Epidermal melanocyte (primary cell): ENCODE data around the gene HAUS3.
A peak's percentile ranks its signal among the peaks of the same experiment; 100 is the strongest.

Source experiments
- DNase-seq: peaks from one replicate; pipeline ENCODE4 v3.0.0; 2011; ENCODE audit warnings: low spot score; ENCODE audit not compliant: insufficient read length

HAUS3 gene

DNA sequence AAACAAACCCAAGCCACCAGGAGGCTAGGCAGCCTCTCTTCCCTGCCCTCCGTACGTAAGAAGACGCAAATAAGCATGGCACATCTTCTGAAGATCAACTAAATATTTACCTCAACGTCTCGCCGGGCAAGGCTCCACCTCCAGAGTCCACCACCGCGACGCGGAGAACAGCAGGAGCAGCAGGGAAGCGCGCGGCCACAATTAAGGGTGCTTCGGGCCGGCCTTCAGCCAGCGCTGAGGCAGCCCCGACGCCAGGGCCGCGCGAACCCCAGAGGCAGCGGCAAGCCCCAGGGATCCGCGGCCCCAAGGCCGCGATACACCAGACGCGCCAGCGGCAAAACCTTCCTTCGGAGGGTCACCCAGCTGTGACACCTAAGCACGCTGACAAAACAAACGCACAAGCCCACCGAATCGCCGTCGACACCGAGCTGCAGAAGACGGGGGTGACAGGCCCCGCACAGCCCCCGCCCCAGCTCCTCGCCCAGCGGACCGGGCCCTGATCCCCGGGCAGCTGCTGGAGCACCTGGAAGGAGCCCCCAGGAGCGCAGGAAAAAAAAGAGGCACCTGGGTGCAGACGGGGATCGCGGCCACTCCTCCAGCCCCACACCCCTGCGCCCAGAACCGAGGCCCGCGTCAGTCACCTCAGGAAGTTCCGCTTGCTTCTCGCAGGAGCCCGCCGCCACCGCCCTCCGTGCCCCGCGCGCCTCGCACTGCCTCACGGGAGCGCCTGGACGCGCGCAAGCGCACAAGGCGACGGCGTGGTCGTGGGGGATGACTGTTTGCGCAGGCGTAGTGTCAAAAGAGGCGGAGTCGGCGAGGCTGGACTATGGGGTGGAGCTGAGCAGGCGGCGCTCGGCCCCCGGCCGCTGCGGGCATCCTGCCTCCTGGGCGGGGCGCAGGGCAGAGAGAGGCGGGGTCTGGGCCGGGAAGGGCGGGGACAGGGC lies at the start of gene HAUS3, which contains the start of gene POLN:
Gene HAUS3 (minus strand): TSS at position 712 of the 944 bp plus-strand sequence. CDS start 1,175 bp downstream, outside the sequence.
Gene POLN (minus strand): TSS at position 712 of the 944 bp plus-strand sequence. CDS start 12,890 bp downstream, outside the sequence.
- DNase-seq, result peak; percentile 99

DNA sequence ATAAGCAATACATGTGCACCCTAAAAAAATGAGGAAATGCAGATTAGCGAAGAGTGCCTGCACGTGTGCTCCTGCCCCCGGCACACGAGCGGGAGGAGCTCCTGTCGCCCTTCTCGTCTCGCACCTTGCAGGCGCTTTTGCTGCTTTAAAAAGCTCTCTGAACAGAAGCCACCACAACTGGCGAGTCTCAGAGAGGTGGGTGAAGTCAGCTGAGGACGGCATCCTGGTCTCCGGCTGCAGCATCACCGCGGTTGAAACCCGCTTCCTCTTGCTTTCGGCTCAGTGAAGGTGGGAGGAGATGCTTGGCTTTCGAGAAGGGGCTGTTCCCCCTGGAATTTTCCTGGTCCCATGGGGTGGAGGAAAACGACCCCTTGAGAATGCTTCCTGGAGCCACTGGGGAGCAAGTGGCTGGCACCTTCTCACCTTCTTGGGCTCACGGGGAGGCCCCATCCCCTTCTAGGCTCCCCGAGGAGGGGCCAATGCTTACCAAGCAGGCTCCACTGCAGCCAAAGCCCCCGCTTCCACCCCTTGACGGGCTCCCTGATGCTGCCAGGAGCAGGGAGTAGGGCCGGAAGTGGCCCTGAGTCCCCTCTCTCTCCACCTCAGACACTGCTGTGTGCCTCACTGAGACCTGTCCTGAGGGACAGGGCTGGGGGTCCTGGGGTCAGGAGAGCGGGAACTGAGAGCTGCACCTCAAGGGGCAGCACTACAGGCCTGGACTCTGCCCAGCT lies 49.2 kb upstream of the HAUS3 start:
- DNase-seq, result no peak

- DNase-seq, result no peak
These were observed 48.6 kb upstream of the HAUS3 start for GRCh38 chr4:2290488-2290887.

DNA sequence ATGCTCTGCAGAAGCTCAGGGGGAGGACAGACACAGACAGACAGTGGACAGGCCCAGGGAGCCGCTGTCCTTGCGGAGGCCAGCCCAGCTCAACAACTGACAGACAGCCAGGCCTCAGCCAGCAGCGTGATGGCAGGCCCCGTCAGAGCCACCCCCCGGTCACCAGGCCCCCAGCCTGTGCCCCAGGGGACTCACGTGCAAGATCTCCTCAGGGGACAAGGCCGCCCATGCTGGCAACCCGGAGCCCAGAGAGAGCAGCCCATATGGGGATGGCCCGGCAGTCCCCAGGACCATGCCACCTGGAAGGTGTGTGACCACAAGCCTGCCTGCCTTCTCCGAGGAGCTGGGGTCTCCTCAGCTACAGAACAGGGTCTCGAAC lies 48.0 kb upstream of the HAUS3 start:
- DNase-seq, result no peak

DNA sequence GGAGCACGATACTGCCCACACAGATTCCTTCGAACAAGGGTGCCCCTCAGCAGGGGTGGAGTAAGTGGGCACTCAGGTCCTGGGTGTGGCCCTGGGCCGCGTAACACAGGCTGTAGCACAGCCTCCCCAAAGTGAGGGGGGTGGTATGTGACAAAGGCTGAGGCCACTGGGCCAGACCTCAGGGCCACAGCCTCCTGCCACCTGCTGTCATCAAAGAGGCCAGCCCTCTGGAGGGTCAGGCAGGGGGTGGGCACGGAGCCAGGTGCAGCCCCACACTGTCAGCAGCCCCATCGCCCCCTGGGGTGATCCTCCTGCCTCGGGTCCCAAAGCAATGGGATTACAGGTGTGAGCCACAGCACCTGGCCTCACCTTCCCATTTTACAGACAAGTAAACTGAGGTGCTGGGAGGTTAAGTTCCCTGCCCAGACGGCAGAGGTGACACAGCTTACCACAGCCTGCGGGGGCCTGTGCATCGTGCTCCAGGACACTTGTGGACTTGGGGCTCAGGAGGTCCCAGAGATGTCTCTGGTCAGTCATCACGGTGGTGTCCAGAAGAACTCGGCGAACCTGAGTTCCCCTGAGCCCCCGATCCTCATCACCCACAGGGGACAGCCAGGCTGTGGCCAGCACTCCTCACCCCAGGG lies 47.5 kb upstream of the HAUS3 start:
- no peak for DNase-seq

DNA sequence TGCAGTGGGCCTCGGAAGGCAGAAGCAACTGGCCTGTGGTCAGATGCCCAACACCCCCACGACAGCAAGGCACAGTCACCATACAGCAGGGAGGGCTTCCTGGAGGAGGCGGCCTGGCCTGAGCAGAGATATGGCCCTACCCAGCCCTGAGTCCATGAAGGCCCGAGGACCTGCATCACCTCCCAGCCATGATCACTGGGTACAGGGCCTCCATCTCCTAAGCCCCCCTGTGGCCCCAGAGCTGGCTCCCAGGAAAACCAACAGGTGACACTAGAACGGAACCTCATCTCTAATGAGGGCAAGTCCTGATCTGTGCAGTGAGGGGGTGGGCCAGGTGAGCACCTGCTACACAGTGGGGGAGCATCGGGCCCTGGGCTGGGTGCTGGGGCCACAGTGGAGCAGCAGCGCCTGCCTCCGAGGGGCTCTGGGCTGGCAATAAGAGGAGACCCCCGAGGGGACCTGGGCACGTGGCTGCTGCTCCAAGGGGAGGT lies 46.2 kb upstream of the HAUS3 start:
- DNase-seq, result no peak

GRCh38 chr4:2287594-2287915 lies 45.6 kb upstream of the HAUS3 start:
- DNase-seq, result no peak

DNA sequence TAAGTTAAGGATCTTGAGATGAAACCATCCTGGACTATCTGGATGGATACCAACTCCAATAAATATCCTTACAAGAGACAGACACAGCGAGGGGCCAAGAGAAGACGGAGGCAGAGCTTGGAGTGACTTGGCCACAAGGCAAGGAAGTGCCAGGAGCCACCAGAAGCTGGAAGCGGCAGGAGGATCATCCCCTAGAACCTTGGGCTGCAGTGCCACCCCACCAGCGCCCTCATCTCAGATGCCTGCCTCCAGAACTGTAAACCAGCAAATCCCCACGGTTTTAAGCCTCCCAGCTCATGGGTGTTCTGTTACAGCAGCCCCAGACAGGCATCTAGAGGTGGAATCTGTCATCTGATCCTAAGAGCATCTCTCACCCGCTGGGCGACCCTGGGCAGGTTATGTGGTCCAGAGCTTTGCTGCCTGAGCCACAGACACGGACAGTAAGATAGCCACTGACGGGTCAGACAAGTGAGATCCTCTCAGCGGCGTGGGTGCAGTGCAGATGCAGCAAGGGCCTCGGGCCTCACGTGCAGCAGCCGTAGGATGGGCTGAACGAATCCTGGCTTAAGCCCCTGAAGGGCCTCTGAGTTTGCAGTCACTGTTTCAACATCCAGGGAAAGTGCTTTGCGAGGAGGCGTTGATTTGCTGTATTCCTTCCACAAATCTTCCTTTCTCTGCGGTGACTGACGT lies 45.1 kb upstream of the HAUS3 start:
- DNase-seq, result no peak

DNA sequence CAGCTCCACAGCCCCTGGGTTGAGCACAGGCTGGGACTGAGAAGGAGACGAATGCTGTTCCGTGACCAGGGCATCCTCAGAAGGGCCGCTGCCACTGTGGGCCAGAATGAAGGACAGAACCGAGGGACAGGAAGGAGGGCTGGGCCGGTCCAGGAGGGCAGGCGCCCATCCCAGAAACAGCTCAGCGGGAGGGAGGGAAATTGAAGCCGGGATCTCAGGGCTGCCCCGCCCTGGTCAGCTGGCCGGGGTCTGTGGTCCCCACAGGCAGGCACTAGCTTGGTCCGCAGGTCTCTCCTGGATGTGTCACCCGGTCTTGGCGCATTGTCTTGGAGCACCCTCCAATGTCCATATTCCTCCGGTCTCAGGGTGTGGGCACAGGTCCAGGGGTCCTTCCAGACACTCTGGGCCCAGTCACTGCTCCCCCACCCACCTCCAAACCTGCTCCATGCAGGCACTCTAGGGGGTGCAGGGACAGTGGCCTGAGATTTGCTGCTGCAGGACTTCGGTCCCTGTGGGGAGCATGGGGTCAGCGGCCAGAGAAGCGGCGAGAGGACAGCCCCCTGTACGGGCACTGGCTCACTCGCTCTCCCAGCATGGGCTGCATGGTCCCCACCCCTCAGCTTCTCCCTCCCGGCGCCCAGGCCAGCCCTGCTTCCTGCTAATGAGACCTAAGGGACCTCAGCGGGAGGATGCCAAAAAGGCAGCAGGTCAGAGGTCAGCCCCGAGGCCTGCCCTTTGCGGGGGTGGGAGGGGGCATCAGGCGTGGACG lies 43.9 kb upstream of the HAUS3 start:
- no peak for DNase-seq

- no peak for DNase-seq
These were observed 43.2 kb upstream of the HAUS3 start for GRCh38 chr4:2284934-2285612.

GRCh38 chr4:2284161-2284933 lies 42.4 kb upstream of the HAUS3 start:
- no peak for DNase-seq

DNA sequence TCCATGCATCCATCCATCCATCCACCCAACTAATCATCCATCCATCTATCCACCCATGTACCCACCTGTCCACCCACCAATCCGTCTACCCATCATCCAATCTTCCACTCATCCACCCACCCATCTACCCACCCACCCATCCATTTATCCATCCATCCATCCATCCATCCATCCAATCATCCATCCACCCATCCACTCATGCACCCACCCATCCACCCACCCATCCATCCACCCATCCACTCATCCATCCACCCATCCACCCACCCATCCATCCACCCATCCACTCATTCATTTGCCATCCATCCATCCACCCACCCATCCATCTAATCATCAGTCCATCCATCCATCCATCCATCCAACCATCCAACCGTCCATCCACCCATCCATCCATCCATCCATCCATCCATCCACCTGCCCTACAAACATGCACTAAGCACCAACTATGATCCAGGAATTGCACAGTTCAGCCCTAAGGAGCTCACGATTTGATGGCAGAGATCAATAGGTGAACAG lies 41.3 kb upstream of the HAUS3 start:
- no peak for DNase-seq

DNA sequence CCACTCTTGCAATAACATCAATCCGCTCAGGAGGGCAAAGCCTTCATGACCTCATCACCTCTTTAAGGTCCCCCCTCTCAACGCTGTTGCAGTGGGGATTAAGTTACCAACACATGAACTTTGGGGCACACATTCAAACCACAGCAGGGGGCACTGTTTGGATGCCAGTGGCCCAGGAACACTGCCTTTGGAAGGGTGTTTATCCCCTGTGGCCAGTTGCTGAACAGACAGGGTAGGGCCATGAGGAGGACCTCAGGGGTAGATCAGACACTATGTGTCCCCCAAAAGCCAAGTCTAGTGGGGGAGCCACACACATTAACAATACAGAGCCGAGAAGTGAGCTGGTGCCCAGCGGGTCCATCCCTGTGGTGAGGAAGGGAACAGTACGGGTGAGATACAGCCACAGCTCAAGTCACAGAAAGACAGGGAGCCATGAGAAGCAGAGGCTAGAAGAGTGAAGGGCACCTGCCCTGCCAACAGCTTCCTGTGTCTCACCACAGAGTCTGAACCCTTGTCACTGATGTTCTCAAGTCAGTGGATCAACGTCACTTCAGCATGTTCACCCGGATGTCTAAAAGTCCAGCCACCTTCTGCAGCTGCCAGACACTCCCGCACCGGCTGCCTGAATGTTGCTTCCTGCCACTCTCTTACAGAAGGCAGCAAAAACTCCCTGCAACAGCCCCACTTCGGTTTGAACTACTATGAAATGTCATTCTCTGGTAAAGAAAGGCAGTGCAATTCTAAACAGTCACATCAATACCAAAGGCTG lies 39.8 kb upstream of the HAUS3 start:
- DNase-seq, result no peak

- no peak for DNase-seq
These were observed 38.8 kb upstream of the HAUS3 start for GRCh38 chr4:2280531-2281300.

- no peak for DNase-seq
These were observed 36.0 kb upstream of the HAUS3 start for GRCh38 chr4:2277956-2278355.

DNA sequence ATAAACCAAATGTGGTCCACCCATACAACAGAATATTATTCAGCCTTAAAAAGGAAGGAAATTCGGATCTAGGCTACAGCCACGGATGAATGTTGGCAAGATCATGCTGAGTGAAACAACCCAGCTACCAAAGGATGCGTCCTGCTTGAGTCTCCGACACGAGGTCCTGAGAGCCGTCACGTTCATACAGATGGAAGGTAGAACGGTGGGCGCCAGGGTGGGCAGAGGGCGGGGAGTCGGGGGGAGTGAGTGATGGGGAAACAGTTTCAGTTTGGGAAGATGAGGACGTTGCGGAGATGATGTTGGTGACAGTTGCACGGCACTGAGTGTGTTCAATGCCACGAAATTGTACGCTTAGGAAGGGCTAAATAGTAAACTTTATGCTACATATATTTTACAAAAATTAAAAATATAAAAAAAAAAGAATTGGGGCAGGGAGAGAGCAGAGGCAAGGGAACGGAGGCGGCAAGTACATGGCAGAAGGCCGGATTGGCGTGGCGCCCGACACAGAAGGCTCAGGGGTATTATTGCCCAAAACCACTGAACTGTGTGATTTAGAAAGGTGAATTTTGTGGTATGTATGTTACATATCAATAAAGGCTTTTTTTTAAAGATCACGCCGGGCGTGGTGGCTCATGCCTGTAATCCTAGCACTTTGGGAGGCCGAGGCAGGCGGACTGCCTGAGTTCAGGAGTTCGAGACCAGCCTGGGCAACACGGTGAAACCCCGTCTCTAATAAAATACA lies 34.8 kb upstream of the HAUS3 start:
- DNase-seq, result no peak
